Ammon's horn (tissue), 1 donor: Measurements from ENCODE around the gene SYT3.
"Not testable (repeated sequence)": the region's sequence is repeated elsewhere in the genome, so short reads cannot be mapped to it uniquely, and the experiment has no call there.

Experiments used
- DNase-seq: peaks from one replicate; pipeline ENCODE4 v3.0.0-alpha.2; 2016; ENCODE audit warnings: low spot score

Gene SYT3

DNA sequence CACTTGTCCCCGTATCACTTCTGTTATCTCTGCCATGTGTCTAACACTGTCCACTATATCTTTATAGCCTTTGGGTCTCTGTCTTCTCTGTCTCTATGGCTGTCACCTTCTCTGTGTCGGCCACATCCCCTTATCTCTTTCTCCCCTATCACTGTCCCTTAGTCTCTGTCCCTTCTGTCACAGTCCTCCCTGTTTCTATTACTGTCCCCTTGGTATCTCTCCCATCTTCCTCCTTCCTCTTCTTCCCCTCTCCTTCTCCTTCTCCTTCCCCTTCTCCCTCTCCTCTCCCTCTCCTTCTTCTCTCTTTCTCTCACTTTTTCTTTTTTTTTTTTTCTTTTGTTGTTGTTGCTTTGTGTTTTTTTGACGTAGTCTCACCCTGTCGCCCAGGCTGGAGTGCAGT lies 36.7 kb downstream of the SYT3 start:
- no peak for DNase-seq

DNA sequence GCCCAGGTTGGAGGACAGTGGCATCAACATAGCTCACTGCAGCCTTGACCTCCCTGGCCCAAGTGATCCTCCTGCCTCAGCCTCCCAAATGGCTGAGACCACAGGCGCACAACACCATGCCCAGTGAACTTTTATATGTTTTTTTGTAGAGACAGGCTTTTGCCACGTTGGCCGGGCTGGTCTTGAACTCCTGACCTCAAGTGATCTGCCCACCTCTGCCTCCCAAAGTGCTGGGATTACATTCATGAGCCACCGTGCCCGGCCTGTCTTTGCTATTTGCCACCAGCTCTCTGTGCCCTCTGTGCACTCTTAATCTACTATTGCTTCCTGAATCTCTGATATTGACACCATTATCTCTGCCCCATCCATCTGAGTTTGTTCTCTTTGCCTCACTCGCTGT lies 37.2 kb downstream of the SYT3 start:
- DNase-seq = no peak

DNA sequence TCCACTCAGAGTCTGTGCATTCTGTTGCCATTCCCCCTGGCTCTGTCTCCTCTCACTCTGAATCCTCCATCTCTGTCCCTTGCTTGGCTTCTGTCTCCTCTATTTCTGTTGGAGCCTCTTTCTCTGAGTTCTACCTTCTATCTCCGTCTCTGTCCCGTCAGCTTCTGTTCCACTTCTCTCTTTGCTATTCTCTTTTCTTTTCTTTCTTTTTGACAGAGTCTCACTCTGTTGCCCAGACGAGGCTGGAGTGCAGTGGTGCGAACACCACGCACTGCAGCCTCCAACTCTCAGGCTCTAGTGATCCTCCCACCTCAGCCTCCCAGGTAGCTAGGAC lies 37.6 kb downstream of the SYT3 start:
- DNase-seq = no peak

DNA sequence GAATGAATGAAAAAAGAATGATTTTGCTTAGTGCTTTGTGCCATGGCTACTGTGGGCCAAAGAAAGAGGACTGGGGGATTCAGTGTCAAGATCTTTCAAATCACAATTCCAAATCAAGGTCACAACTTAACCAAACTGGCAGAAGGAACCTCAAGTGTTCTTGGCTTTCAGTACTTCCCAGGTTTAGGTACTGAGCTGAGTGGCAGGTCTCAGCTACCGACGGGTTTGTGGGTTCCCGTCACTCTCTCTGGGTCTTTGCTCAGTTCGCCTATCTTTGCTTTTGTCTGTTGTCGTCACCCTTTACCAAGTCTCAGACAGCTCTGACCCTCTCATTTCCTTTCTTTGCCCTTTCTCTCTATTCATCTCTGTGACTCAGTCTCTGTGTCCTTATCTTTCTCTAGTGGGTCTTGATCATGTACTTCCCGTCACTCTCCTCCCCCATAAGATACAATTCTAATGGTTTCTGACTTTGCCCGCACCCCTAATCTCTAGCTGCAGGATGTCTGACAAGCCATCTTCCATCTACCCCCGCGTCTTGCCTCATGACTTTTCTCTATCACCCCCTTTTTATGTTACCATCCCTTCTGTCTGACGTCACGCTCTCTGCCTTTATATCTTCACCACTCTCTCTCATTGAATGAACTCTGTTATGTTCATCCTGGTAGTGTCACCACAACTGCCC lies 38.1 kb downstream of the SYT3 start:
- DNase-seq = no peak

DNA sequence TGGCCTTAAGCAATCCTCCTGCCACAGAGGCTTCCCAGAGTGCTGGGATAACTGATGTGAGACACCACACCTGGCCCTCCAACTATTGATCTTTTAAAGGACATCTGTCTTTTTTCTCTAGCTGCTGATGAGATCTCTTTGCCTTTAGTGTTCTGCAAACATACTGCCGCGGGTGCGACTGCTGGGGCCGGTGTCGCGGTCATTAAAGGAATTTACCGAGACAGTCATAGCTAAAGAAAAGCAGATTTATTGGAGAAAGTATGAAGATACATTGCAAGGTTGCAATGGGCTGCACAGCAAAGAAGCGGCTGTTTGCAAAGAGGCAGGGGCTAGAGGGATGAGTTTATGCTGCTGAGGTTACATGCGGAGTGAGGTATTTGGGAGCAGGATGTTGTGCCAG lies 40.3 kb downstream of the SYT3 start:
- no peak for DNase-seq

DNA sequence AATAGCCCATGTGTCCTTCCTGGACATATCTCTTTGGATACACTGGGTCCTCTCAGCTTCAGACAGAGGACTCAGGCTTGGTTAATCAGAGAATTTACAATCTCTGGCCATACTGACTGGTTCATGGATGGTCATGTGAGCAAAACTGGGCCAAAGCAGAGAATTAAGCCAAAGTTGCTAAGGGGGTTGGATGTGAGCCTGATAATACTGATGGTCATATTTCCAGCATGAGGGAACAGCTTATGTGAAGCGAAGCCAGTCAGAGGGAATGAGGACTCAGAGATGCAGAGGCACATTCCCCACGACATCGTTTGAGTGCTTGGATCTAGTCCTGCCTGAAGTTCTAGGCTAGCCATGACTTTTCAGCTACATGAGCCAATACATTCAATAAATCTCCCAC lies 49.5 kb downstream of the SYT3 start:
- DNase-seq = no peak

DNA sequence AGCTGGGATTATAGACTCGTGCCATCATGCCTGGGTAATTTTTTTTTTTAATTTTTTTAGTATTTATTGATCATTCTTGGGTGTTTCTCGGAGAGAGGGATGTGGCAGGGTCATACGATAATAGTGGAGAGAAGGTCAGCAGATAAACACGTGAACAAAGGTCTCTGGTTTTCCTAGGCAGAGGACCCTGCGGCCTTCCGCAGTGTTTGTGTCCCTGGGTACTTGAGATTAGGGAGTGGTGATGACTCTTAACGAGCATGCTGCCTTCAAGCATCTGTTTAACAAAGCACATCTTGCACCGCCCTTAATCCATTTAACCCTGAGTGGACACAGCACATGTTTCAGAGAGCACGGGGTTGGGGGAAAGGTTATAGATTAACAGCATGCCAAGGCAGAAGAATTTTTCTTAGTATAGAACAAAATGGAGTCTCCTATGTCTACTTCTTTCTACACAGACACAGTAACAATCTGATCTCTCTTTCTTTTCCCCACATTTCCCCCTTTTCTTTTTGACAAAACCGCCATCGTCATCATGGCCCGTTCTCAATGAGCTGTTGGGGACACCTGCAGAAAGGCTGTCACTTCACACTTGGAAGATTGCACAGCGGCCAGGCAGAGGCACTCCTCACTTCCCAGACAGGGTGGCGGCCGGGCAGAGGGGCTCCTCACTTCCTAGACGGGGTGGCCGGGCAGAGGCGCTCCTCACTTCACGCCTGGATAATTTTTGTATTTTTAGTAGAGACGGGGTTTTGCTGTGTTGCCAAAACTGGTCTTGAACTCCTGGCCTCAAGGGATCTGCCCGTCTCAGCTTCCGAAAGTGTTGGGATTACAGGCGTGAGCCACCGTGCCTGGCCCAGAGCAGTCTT lies 57.7 kb downstream of the SYT3 start:
- not testable (repeated sequence) for DNase-seq

DNA sequence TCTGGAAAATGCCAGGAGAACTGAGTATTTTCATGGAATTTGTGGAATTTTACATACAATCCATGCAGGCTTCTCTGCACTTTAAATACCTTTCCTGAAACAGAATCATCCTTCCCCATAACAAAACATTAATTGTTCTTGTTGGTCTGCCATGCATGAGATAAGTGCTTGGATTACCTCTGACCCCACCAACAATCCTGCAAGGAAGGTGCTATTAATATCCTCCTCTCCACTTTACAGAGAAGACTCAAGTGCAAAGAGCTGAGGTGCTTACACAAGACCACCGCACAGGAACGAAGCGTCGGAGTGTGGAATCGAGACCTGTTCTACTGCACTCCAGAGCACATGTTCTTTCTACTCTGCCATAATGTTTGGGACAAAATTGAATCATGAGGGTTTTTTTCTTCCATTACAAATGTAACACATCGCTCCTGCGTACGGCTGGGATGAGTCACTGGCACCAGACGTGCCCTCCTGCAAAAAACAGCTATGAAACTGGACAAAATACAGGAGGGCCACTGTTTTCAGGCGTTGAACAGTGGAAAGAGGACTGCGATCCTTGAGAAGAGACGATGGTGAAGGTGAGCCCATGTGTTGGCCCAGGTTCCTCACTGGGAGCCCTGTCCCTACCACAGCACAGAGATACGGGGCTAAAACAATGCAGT lies 58.6 kb downstream of the SYT3 start:
- no peak for DNase-seq

DNA sequence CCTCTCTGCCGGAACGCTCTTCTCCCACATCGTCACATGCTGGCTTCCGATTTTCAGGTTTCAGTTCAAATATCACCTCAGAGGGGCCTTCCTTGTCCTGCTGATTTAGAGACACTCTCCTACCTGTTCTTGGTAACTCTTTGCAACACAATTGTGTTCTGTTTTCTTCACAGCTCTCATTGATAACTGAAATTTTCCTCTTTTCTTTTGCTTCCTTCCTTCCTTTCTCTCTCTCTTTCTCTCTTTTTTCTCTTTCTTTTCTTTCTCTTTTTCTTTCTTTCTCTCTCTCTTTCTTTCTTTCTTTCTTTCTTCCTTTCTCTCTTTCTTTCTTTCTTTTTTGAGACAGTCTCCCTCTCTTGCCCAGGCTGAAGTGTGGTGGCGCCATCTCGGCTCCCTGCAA lies 59.4 kb downstream of the SYT3 start:
- no peak for DNase-seq

DNA sequence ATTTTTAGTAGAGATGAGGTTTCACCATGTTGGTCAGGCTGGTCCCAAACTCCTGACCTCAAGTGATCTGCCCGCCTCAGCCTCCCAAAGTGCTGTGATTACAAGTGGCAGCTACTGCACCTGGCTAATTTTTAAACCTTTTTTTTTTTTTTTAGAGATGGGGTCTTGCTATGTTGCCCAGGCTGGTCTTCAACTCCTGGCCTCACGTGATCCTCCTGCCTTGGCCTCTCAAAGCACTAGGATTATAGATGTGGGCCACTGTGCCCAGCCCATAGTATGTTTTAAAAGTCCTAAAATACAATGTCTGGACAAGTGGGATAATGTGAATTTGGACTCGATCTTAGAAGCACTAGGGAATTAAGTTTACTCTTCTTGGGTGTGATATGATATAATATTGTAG lies 62.9 kb downstream of the SYT3 start:
- not testable (repeated sequence) for DNase-seq

DNA sequence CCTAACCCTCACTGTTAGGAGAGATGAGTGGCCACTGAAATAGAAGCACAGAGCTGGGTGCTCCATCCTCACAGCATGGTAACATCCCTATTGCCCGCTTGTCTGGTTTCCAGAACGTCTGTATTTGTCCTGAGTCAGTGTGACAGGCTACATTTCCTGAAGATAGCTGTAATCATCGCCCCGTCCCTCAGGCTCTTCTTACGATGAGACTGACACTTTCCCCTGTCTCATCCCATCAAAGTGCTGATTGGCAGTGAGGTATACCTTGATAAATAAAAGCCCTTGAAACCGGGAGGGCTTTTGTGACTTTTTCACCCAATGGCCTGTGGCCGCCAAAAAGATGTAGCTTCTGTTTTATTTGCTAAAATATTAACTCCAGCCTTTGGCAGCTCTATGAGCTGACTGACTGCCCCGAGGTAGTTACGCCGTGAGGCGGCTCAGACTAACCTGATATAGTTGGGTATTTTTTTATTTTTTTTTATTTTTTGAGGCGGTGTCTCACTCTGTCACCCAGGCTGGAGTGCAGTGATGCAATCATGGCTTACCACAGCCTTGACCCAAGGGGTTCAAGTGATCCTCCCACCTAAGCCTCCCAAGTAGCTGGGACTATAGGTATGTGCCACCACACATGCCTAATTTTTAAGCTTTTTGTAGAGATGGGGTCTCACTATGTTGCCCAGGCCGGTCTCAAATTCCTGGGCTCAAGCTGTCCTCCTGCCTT lies 65.8 kb downstream of the SYT3 start:
- no peak for DNase-seq
